ENCODE data around the gene GPC5.
"Not testable (repeated sequence)": the region's sequence is repeated elsewhere in the genome, so short reads cannot be mapped to it uniquely, and the experiment has no call there.

The GPC5 gene

DNA sequence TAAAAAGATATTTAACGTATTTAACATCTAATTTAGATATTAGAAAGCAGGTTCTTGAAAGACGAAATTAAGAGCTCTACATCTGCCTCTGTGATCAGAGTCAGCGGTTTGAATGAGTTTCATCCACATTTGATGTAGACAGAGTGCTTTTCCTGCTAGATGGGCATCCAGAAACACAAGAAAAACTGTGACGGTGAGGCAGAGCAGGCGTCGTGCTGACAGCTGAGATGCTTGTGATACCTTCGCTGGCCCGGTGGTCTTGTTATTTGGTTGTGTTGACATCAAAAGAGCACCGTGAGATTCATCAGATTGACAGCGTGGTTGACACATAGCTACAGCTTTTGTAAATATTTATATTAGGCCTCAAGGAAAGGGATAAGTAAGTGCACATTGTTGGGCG, 399.1 kb downstream of the GPC5 start:
- no peak for DNase-seq

GRCh38 chr13:91798338-91798737, 399.9 kb downstream of the GPC5 start:
- DNase-seq = not testable (repeated sequence)

- not testable (repeated sequence) for DNase-seq
Measured at GRCh38 chr13:91801772-91802171, 403.4 kb downstream of the GPC5 start.

- no peak for DNase-seq
Measured at GRCh38 chr13:91802957-91803356, 404.5 kb downstream of the GPC5 start.

DNA sequence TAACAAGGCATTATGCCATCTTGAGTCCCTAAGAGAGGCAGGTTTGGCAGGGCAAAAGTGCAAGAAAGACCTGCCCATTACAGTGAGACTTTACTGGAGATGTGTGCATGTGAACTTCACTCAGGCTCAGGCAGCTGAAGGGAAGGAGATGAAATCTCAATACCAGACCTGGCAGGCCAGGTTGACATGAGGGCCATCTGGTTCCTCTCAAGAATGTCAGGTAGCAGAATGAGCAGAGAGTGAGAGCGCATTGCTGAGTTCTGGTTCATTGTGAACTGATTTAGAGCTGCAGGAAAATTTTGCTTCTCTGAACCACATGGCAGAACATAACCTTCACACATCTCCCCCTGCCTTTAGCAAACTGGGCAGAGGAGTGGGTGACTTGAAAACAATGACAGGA, 406.3 kb downstream of the GPC5 start:
- no peak for DNase-seq

- no peak for DNase-seq
Measured at GRCh38 chr13:91805605-91806004, 407.2 kb downstream of the GPC5 start.

DNA sequence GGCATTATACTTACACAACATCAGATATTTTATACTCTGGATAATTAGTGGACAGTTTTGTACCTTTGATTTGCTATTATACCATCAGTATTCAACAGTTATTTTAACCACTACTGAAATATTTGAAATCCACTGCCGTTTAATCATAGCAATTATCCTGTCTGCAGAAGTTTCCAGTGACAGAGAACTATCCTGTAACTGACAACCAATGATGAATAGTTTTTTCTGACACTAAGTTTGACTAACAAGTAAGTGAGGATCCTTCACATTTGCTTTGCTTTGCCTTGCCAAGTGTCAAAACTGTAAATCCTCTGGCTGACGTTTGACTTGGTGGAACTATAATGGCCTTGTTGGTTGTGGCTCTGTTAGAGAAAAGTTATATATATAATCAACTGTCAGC, 410.7 kb downstream of the GPC5 start:
- no peak for DNase-seq

DNA sequence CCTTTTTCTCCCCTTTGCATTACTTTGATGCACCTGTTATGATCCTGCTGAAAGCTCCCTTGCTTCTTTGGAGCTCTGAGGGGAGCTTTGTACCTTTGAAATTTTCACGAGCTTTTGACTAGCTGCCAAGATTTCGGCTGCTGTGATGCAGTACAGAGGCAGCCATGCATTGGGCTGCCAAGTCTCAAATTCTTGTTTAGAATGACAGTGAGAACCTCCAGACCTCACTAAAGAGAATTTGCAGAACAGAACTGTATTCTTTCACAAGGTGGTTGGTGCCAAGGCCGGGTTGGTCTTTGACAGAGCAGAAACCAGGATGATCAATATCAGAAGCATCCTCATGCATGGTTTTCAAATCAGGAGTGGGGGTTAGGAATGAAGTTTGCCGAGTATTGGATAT, 414.8 kb downstream of the GPC5 start:
- DNase-seq = no peak

- no peak for DNase-seq
Measured at GRCh38 chr13:91816263-91816807, 417.9 kb downstream of the GPC5 start.

DNA sequence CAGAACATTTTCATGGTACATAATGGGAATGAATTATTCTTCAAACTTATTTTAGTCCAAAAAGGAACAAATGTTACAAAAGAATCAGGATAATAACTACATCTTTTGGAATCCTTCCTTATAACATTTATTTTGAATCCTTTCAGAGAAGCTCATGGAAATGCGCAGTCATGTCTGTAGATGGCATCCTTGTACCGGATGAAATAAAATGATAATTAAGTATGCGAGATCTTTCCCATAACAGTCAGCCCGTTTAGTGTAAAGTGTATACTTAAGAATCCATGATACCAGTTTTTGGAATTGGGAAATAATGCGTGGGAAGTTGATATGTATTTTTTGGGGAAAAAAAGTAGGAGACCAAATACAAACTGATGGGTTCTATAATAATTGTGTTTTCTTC, 418.8 kb downstream of the GPC5 start:
- DNase-seq = no peak

DNA sequence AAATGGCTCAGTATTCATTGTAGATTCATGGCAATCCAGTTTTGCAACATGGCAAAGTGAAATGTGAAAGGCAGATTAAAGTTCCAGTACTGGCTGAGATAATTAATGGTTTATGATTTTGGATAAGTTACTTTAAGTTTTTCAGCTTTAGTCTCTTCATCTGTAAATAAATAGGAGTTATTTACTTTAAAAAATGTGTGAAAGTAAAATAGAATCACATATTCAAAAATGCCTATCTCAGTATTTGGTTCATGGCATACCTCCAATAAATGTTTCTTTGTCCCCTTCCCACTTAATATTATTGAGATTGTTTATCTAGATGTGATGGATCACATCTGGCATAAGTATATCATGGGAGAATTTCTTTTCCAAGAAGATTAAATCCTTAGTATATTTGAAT, 426.0 kb downstream of the GPC5 start:
- DNase-seq = no peak

DNA sequence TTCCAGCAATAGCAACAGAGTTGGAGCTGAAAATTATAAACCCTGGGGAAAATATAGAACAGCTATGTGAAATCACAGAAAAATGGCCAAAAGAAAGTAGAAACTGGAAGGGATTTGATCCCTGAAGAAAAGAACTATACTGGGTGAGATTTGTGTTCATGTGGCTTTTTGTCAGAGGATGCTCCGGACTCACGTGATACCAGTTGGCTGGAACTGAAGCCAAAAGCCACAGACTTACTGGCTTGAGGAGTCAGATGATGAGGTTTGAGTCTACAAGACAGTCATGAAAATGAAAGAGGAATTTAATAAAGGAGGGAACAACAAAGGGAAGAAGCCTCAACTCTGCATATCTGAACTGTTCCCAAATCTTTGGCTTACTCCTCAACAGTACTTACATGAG, 427.1 kb downstream of the GPC5 start:
- no peak for DNase-seq

GRCh38 chr13:91836553-91836952, 438.1 kb downstream of the GPC5 start:
- no peak for DNase-seq

DNA sequence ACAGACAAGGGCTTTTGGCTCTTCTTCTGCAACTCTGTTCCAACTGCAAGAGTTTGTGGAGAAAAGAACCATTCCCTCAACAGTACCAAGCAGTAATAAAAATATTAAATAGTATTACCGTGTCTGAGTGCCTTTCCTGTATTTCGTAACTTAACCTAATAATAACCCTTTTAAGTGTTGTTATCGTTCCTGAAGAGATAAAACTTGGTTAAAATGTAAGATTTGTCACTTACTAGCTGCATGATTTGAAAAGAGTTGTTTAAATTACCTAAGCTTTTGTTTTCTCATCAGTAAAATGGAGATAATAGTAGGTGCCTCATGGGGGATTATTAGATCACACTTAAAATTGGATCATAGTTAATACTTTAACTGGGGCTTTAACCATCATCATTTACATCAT, 447.2 kb downstream of the GPC5 start:
- DNase-seq = no peak

GRCh38 chr13:91863699-91864098, 465.3 kb downstream of the GPC5 start:
- no peak for DNase-seq

GRCh38 chr13:91868351-91868750, 469.9 kb downstream of the GPC5 start:
- no peak for DNase-seq

DNA sequence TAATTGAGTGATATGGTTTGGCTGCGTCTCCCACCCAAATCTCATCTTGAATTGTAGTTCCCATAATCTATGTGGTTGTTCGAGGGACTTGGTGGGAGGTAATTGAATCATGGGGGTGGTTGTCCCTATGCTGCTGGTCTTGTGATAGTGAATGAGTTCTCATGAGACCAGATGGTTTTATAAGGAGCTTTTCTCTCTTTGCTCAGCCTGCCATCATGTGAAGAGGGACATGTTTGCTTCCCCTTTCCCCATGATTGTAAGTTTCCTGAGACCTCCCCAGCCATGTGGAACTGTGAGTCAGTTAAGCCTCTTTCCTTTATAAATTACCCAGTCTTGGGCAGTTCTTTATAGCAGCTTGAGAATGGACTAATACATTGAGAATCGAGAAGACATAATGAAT, 480.1 kb downstream of the GPC5 start:
- no peak for DNase-seq

DNA sequence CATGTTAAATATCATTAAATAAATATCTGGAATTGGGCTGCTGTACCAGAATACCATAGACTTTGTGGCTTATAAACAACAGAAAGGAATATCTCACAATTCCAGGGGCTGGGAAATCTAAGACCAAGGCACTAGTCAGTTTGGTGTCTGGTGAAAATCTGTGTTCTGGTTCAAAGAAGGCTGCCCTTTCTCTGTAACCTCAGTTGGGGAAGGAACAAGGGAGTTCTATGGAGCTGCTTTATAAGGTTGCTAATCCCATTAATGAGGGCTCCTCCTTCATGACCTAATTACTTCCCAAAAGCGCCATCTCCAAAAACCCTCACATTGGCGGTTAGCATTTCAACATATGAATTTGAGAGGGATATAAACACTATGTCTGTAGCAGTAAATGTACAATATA, 480.9 kb downstream of the GPC5 start:
- DNase-seq = no peak

DNA sequence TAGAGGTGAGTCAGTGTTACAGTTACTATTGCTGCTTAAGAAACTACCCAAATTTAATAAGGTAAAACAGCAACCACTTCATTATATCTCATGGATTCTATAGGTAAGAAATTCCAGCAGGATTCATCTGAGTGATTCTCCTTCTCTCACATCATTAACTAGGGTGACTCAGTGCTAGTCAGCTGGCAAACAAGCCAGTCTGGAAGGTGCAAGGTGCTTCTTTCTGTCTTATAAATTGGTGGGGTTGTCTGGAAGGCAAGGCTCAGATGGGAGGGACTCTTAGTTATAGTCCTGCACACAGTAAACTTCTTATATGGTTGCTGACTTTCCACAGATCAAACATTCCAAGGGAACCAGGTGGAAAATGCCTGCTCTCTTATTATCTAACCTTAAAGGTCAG, 484.5 kb downstream of the GPC5 start:
- DNase-seq = no peak

GRCh38 chr13:91889641-91890040, 491.2 kb downstream of the GPC5 start:
- DNase-seq = no peak

- DNase-seq = no peak
Measured at GRCh38 chr13:91891141-91891540, 492.7 kb downstream of the GPC5 start.

GRCh38 chr13:91893040-91893439, 494.6 kb downstream of the GPC5 start:
- DNase-seq = no peak

DNA sequence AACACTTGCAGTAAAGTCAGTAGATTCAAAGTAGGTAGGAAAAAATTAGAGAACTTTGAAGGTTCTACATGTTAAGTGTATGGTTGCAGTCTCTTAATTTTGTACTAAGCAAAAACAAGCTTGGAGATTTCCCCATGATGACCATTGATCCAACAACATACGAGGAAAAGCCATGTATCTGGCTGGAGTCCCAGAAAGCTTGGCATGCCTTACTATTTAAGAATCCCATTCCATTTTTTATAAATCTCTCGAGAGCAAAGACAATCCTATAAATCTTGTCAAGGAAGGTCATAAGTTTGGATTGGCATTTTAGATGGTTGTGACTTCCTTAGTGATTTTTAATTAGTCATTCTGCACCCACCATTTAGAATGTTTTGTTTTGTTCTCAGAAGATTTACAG, 495.9 kb downstream of the GPC5 start:
- no peak for DNase-seq

- DNase-seq = no peak
Measured at GRCh38 chr13:91896547-91896946, 498.1 kb downstream of the GPC5 start.

- not testable (repeated sequence) for DNase-seq
Measured at GRCh38 chr13:91898986-91899385, 500.6 kb downstream of the GPC5 start.

DNA sequence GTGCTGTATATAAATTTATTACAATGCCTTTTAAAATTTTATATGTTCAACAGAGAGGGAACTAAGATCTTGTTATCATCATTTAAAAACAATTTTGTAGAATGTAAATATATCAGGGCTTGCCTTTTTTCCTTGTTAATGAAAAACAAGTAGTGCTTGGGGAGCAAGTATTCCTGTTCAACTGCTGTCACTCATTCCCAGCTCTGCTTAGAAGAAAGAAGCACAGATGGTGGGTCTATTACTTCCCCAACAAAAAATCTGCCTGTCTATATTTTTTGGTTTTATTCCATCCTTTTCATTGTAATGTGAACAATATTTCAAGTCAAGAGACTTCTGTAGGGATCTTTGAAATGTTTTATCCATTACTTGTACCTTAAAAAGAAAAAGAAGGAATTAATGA, 503.9 kb downstream of the GPC5 start:
- no peak for DNase-seq
